Thyroid gland (tissue), 4 donors: ENCODE data around the gene CCNJ.

ENCODE experiments used
- CTCF ChIP-seq, 6 experiments: fragments of 200-600 bp in 3 of 6; fragments of 450-650 bp in 3 of 6; sonication (generic) in 3 of 6; IDR thresholded peaks; one replicate each; pipeline ENCODE4 v1.5.1; 2016 to 2019; ENCODE audit warnings: antibody characterized with exemption in 6 of 6, mild to moderate bottlenecking in 2 of 6, inconsistent platforms in 1 of 6, moderate library complexity in 1 of 6
- POLR2A ChIP-seq, 2 donors: fragments of 450-650 bp; IDR thresholded peaks; one replicate each; pipeline ENCODE4 v1.6.1; 2017; ENCODE audit warnings: antibody characterized with exemption in 2 of 2, mild to moderate bottlenecking in 2 of 2, moderate library complexity in 1 of 2

- TF ChIP-seq CTCF (IDR thresholded peaks at IDR 0.05) (no peak), POLR2A (IDR thresholded peaks at IDR 0.05) (no peak)
Measured at GRCh38 chr10:96056787-96057186, 13.4 kb downstream of the CCNJ start.
